HG03139 (cell line): ENCODE data around the gene P2RY8.
"Not testable (repeated sequence)": the region's sequence is repeated elsewhere in the genome, so short reads cannot be mapped to it uniquely, and the experiment has no call there.

ENCODE experiments used
- ATAC-seq: cut with Tn5 transposase; IDR thresholded peaks from one replicate; pipeline ENCODE4 v1.9.1; 2021; ENCODE audit not compliant: unreplicated experiment

Gene P2RY8

DNA sequence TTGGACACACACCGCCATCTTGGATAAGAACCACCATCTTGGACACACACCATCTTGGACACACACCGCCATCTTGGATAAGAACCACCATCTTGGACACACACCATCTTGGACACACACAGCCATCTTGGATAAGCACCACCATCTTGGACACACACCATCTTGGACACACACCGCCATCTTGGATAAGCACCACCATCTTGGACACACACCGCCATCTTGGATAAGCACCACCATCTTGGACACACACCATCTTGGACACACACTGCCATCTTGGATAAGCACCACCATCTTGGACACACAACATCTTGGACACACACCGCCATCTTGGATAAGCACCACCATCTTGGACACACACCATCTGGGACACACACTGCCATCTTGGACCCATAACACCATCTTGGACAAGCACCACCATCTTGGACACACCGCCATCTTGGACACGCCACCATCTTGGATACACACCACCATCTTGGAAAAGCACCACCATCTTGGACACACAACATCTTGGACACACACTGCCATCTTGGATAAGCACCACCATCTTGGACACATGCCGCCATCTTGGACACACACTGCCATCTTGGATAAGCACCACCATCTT, 88.9 kb downstream of the P2RY8 start:
- not testable (repeated sequence) for ATAC-seq

DNA sequence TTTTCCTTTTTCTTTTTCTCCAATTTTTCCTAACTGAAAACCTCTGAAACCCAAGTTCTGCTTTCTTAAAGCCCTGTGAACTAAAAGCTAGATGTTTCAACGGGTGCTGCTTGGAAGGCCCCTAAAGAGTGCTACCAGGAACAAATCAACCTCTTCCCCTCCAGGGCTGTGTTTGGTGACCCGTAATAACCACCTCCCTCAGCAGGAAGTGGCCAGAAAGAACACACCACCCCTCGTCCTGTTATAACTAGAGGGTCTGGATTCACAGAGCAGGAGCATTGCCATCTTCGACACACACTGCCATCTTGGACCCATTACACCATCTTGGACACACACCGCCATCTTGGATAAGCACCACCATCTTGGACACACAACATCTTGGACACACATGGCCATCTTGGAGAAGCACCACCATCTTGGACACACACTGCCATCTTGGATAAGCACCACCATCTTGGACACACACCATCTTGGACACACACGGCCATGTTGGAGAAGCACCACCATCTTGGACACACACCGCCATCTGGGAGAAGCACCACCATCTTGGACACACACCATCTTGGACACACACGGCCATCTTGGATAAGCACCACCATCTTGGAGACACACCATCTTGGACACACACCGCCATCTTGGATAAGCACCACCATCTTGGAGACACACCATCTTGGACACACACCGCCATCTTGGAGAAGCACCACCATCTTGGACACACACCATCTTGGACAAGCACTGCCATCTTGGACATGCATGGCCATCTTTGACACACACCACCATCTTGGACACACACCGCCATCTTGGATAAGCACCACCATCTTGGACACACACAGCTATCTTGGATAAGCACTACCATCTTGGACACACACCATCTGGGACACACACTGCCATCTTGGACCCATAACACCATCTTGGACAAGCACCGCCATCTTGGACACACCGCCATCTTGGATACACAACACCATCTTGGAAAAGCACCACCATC, 89.7 kb downstream of the P2RY8 start:
- ATAC-seq = not testable (repeated sequence)

DNA sequence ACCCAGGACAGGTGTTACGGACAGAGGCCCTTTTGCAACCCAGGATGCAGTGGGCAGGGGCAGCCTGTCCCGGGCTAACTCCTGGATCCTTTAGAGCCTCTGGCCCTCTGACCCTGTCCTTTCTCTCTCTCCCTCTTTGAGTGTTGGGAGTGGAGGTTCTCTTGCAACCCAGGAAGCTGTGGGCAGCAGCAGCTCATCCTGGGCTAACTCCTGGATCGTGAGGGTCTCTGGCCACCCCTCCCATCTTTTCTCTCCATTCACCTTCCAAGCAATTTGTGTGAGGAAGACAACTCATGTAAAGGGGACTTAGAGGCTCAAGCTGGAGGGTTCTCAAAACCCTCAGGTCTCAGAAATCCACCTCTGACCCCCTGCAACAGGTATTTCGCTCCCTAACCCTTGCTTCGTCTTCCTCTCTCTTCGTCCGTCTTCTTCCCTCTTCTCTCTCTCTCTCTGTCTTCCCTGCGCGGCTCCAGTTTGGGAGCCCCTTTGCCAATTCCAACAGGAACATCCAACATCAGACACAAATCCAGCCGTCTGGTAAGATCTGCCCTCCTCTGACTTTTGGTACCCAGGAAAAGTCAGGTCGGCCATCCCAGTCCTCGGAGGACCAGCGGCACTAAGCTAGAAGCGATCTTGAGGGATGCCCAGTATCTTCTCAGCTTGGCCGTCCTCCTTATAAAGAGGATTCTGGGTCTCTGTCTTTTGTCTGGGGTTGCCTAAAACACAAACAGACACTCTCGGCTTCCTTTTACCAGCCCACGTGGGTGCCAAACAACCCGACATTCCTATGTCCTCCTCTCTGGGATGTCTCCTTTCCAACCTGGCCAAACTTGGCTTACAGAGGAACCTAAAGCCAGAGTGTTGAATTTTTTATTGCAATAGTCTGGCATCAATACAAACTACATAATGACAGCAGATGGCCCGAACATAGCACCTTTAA, 92.2 kb downstream of the P2RY8 start:
- no peak for ATAC-seq

DNA sequence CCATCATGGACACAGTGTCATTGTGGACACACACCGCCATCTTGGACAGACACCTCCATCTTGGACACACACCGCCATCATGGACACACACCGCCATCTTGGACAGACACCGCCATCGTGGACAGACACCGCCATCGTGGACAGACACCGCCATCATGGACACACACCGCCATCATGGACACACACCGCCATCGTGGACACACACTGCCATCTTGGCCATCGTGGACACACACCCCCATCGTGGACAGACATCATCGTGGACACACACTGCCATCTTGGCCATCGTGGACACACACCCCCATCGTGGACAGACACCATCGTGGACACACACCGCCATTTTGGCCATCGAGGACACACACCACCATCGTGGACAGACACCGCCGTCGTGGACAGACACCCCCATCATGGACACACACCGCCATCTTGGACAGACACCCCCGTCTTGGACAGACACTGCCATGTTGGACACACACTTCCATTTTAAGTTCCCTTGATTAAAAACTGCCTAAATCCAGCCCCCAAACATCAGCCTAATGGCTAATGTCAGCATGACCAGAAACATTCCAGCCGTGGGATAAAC, 93.4 kb downstream of the P2RY8 start:
- no peak for ATAC-seq

DNA sequence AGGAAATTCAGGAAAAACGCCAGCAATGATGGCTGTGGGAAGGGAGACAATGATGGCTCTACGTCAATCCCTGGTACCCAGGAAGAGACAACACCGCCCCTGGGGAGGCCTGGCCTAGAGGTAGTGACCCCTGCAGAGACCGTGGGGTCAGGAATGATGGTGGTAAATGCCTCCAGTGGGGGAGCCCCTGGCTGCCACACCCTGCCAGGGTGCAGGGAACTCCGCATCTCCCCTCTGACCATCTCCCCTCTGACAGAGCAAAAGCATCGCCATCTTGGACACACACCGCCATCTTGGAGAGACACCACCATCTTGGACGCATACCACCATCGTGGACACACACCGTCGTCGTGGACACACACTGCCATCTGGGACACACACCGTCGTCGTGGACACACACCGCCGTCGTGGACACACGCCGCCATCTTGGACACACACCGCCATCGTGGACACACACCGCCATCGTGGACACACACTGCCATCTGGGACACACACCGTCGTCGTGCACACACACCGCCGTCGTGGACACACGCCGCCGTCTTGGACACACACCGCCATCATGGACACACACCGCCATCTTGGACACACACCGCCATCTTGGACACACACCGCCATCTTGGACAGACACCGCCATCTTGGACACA, 94.1 kb downstream of the P2RY8 start:
- no peak for ATAC-seq

DNA sequence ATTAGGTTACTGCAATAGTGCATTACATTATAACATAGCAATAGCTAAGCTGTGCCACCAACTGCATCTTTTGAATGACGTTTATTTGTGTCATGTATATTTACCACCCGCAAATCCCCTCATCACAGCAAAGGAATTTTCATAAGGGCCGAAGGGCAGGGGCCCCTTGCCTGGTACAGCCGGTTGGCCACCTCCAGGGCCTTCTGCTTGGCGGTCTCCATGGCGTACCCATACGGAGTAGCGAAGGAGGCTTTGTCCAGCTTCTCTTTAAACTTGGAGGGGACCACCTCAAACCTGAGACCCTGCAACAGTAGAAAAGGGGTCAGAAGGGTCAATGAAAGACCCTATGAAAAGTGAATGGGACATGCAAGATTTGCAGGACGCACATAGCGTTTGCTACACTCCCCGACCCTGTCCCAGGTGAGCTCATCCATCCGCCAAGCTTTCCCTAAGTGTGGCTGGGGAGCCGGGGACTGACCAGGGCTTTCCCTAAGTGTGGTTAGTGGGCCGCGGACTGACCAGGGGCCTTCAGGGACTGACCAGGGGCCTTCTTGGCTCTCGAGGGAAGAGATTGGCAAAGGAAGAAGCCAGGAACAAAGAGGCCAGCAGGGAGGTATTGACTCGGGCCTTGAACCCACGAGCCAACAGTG, 94.8 kb downstream of the P2RY8 start:
- ATAC-seq = no peak

DNA sequence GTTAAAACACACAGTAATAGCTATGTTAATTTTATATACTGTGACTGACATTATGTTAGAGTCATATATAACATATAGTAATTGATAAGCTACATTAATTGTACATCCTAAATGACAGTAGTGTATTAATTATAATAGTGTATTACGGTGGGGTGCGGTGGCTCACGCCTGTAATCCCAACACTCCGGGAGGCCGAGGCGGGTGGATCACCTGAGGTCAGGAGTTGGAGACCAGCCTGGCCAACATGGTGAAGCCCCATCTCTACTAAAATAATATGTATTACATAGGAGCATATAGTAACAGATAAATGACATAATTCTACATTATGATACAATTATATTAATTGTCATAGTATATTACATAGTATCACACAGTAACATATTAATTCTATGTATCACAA, 96.5 kb downstream of the P2RY8 start:
- no peak for ATAC-seq

DNA sequence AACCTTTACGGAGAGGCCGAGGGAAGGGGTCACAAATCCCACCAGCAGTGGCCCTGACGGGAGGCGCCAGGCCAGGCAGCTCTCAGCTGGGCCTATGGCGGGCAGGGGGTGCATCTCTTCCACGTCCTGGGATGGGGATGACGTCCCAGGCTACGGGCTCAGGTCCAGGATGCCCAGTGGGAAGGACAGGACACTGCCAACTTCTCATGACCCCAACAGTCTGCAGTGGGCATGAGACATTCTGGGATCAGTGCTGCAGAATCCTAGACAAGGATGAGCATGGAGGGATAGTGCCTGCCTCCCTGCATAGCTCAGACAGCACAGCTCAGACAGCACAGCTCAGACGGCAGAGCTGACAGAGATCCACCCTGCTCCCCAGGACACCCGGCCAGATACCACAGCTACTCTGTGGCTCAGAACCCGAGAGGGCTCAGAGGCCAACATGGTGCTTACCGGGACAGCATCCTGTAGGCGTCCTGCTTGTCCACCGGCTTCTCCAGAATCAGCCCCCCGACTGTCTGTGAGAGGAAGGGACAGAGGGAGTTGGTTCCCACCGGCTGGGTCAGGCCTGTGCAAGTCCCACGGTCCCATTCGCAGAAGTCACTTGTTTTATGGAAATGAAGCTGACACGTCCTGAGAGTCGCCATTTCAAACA, 101.6 kb downstream of the P2RY8 start:
- ATAC-seq = no peak

DNA sequence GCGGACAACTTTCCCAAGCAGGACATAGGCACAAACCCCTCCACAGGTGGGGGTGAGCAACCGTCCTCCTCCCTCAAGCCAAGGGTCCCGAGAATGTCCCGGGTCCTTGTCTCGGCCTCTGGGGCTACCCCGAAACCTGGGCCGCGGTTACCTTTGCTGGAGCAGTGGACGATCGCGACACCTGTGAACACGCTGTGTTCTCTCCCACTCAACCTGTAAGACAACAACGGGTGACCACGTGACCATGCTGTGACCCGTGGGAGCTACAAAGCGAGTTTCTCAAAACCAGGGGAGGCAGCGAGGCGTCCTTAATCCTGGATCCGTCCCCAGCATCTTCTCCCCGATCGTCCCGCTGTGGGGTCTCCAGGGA, 102.1 kb downstream of the P2RY8 start:
- ATAC-seq = no peak

DNA sequence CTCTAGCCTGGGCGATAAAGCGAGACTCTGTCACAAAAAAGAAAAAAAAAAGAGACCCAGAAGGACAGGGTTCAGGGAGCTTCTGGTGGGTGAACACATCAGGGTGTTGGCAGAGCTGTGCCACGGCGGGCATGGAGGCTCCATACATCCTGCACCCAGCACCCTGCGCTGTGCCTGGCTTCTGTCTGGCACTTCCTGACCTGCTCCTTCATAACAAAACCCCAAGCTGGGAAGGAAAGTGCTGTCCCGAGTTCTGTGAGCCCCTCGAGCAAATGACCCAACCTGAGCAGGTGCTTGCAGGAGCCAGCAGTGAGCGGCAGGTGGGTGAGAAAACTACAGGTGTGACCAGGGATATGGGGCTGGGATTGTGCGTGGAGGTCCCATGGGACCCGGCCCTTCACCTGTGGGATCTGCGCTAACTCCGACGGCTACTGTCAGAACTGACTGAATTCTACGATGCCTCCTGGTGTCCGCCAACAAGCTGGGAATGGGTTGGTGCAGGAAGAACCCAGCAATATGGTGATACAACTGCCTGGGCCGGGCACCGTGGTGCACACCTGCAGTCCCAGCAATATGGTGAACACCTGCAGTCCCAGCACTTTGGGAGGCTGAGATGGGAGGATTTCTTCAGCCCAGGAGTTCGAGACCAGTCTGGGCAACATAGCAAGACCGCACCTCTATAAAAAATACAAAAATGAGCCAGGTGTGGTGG, 103.2 kb downstream of the P2RY8 start:
- ATAC-seq = no peak

DNA sequence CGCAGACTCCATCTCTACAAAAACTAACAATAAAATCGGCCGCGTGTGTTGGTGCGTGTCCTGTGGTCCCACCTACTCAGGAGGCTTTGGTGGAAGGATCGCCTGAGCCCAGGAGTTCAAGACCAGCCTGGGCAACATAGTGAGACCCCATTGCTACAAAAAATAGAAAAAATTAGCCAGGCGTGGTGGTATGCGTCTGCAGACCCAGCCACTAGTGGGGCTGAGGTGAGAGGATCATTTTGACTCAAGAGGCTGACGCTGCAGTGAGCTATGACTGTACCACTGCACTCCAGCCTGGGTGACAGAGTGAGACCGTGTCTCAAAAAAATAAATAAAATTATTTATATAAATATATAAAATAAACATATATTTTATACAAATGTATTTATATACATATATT, 106.5 kb downstream of the P2RY8 start:
- no peak for ATAC-seq

DNA sequence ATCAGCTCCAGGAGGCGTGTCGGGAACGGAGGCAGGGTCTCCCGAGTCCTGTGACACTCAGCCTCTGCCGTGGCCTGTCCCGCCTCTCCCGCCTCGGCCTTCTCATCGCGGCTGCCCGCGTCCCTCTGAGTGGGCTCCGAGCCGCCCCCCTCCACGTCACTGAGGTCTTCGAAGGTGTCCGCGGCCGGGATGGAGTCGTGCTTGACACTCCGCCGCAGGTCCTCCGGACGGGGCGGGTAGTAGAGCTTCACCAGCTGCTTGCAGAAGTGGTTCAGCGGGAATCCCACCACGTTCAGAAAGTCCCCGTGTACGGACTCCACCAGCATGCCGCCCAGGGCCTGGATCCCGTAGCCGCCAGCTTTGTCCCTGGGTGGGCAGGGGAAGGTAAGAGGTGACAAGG, 109.2 kb downstream of the P2RY8 start:
- no peak for ATAC-seq

DNA sequence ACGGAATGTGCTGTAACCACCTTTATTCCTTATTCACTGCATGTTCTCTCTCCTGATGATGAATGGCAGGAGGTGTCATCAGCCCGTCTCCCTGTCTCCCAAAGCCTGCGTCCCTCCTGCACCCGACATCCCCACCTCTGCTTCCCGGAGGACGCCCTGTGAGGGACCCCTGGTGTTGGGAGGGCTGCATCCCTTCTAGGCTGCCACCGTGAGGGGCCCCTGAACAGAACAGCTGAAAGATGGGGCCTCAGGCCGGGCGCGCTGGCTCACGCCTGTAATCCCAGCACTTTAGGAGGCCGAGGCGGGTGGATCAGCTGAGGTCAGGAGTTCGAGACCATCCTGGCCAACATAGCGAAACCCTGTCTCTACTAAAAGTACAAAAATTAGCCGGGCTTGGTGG, 110.7 kb downstream of the P2RY8 start:
- ATAC-seq = not testable (repeated sequence)

DNA sequence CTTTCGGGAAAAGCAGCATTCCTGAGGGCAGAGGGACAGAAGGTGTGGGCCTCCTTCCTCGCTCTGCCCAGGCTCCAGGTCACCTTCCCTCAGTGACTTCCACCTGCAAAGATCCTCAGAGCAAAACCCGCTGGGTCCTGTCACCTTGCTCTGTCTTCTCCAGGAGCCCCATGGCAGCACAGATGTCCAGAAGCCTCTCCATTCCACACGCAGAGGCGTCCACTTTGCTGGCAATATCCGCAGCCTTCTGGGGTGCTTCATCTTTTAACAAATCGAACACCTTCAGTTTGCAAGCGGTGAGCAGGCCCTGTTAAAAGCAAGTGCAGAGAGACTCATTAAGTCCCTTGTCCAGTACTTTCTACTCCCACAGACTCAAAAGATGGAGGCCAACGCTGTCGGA, 111.6 kb downstream of the P2RY8 start:
- ATAC-seq = no peak

DNA sequence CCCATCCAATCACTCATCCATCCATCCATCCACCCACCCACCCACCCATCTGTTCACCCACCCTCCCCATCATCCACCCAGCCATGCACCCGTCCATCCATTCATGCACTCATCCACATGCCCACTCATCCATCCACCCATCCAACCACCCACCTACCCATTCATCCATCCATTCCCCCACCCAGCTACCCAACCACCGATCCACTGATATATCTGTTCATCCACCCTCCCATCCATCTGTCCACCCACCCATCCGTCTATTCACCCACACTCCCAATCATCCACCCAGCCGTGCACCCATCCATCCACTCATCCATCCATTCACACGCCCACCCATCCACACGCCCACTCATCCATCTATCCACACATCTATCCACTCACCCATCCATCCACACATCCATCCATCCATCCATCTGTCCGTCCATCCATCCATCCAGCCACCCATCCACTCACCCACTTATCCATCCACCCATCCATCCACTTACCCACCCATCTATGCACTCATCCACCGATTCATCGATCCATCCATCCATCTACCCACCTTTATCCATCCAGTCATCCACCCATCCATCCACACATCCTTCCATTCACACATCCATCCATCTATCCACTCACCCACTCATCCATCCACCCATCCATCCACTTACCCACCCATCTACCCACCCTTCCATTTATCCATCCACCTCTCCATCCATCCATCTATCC, 112.7 kb downstream of the P2RY8 start:
- ATAC-seq = no peak

DNA sequence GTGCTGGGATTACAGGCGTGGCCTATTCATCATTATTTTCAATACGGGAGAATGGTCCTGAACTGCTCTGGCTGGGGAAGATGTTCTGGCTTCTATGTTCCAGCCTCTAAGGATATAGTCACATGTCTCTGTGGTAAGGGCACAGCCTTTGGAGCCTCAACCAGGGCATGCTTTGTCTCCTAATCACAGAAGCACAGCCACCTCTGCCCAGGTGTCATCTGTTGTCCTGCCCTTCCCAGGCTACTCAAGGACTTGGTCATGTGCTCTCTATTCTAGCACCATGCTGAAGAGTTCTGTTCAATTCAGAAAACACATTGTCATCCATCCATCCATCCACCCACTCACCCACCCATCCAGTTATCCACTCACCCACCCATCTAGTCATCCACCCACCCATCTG, 113.8 kb downstream of the P2RY8 start:
- ATAC-seq = no peak

DNA sequence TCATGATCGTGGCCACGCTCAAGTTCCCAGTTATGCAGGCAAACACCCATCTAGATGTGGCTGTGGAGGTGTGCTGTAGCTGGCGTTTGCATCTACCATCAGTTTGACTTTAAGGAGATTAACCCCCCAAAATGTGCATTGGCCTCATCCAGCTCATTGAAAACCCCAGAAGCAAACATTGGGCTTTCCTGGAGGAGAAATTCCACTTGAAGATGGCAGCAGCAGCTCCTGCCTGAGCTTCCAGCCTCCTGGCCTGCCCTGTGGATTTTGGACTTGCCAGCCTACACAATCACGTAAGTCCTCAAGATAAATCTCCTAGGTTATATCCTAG, 114.9 kb downstream of the P2RY8 start:
- ATAC-seq = no peak

DNA sequence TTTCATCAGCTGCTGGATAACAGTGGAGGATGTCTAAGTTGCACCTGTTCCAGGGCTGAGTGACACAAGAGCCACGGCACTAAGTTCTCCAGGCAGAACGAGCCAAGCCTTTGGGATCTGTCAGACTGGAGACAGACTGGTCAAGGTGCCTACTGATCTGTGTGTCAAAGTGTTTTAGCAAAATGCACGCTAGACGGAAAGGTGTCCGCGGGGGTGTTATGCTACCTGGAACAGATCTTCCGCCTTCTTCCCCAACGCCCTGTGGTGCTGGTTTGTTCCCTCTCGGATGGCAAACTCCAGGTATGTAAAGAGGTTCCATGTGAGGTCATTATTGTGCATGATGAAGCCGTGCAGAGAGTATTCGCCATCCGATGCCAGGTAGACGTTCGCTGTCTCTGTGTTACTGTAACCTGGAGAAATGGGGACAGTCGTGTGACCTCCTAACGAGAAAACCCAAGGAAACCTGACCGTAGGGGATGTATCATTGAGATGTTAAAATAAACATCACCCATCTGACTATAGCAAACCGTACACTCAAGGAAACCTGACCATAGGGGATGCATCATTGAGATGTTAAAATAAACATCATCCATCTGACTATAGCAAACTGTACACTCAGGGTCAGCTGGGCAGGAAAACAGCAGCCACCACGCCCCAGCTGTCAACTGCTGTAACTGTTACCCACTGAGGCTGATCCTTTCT, 115.4 kb downstream of the P2RY8 start:
- ATAC-seq = no peak
